Progenitor cell of endocrine pancreas (in vitro differentiated cells): Measurements from ENCODE around the gene NMBR. TPM values are rescaled to one million over a fixed set of nuclear protein-coding genes. Genes with fewer than 3 reads are reported as not detected.

Experiments used
- DNase-seq: peaks from one replicate; pipeline ENCODE4 v3.0.0; 2021; ENCODE audit warnings: low spot score; ENCODE audit not compliant: unreplicated experiment
- H3K27ac Mint-ChIP-seq: 2 replicates; pipeline ENCODE4 v1.8.0; 2021; ENCODE audit warnings: mild to moderate bottlenecking, moderate library complexity, mixed read lengths
- H3K27me3 Mint-ChIP-seq: 2 replicates; pipeline ENCODE4 v1.8.0; 2021; ENCODE audit warnings: mixed read lengths
- H3K36me3 Mint-ChIP-seq: 2 replicates; pipeline ENCODE4 v1.8.0; 2022; ENCODE audit warnings: mixed read lengths; ENCODE audit not compliant: insufficient read depth
- H3K4me1 Mint-ChIP-seq: 2 replicates; pipeline ENCODE4 v1.8.0; 2021; ENCODE audit warnings: low read depth, mixed read lengths
- H3K4me3 Mint-ChIP-seq: 2 replicates; pipeline ENCODE4 v1.8.0; 2021; ENCODE audit warnings: low read depth, mild to moderate bottlenecking, moderate library complexity, mixed read lengths
- H3K9me3 Mint-ChIP-seq: 2 replicates; pipeline ENCODE4 v1.8.0; 2021; ENCODE audit warnings: low read depth, mixed read lengths
- long read RNA-seq: library from polyadenylated mRNA; unstranded; transcript quantifications from one replicate; pipeline ENCODE4 v2.0.0, GENCODE V29; 2020
- total RNA-seq: library from RNA; stranded (reverse); gene quantifications from 2 replicates; pipeline ENCODE4 v1.2.1, GENCODE V29; 2021
- TF ChIP-seq, protein P1 (sequence below): fragments of 200-600 bp; sonication (generic); IDR thresholded peaks from one replicate; pipeline ENCODE4 v1.5.0; 2021; ENCODE audit warnings: antibody characterized with exemption, mild to moderate bottlenecking; ENCODE audit not compliant: unreplicated experiment

Gene NMBR
- total RNA-seq, result 0.74 TPM in 1 of 2 replicates, not detected in the other
- long read RNA-seq, partial matches to known transcripts, result 0 of 2 reads
- long read RNA-seq, other reads (novel, unspliced or antisense), result 2 of 2 reads

DNA sequence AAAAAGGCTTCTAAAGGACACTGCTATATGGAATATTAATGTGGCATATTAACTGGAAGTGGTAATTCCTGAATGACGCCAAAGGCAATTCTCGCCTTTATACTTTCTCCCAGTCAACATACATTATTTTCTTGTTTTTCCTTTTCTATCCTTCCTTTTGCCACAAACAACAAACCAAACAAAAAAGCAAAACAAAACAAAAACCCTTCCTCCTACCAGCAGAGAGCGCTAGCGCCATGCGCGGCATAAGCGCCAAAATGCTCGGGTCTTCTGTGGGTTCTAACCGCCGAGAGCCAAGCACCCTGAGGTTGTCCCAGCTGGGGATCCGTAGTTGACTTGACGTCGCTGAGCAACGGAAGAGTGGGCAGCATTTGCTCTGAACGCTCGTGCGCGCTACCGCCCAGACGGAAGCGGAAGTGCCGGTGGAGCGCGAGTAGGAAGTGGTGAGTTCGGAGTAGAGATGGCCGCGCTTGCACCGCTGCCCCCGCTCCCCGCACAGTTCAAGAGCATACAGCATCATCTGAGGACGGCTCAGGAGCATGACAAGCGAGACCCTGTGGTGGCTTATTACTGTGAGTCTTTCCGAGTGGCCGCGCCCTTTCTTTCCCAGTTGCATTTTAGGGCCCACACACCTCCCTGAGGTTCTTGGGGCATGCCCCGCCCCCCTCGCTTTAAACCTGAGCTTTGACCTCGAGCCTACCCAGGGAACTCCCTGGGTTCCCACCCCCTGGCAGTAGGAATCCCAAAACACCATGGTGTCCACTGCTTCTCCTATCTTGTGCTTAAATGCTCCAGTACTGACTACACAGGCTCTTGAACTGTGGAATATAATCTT lies at the start of gene NMBR, which contains the start of gene VTA1:
TSS of gene NMBR (minus strand) at position 295 of the 835 bp plus-strand sequence. CDS start 58,464 bp downstream, outside the sequence.
TSS of gene VTA1 (plus strand) at position 436 of the 835 bp plus-strand sequence. CDS start at position 461, 25 bp downstream.
- Mint-ChIP-seq H3K4me3 (peak within 1 kb of the TSS; percentile 99), H3K27ac (peak within 1 kb of the TSS; percentile 74)
- peak; percentile 87 for DNase-seq

DNA sequence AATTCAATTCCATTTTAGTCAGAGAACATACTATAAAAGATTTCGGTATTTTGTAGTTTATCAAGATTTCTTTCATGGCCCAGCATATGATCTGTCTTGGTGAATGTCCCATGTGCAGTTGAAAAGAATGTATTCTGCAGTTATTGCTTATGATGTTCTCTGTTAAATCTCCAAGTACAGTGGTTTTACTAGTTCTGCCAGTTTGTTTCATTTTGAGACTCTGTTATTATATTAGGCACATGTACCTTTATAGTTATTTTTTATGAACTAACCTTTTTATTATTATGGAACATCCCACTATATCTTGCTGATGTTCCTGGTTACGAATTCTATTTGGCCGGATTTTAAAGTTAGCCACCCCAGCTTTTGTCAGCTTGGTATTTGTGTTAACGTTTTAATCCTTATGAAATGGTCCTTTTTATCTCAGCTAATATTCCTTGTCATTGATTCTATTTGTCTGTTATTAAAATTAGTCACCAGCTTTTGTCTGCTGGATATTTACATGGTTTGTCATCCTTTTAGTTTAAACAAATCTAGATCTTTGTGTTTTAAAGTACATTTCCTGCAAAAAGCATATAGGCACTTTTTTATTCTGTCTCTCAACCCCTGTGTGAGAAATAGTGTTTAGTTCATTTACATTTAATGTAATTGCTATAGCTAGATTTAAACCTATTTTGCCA lies 49.1 kb upstream of the NMBR start:
- Mint-ChIP-seq H3K27me3 (no peaks in the 10 kb centered on the region), H3K27ac (no peak overlapping the region)
- TF ChIP-seq, protein P1, sequence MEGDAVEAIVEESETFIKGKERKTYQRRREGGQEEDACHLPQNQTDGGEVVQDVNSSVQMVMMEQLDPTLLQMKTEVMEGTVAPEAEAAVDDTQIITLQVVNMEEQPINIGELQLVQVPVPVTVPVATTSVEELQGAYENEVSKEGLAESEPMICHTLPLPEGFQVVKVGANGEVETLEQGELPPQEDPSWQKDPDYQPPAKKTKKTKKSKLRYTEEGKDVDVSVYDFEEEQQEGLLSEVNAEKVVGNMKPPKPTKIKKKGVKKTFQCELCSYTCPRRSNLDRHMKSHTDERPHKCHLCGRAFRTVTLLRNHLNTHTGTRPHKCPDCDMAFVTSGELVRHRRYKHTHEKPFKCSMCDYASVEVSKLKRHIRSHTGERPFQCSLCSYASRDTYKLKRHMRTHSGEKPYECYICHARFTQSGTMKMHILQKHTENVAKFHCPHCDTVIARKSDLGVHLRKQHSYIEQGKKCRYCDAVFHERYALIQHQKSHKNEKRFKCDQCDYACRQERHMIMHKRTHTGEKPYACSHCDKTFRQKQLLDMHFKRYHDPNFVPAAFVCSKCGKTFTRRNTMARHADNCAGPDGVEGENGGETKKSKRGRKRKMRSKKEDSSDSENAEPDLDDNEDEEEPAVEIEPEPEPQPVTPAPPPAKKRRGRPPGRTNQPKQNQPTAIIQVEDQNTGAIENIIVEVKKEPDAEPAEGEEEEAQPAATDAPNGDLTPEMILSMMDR, result no peak

More for the DNA sequence above, at the start of gene NMBR, which contains the start of gene VTA1:
- Mint-ChIP-seq H3K36me3 (peaks cover 3% of the 10 kb centered on the region), H3K27me3 (peaks cover 7% of the 10 kb centered on the region), H3K9me3 (no peaks in the 10 kb centered on the region), H3K4me1 (peaks cover 31% of the 10 kb centered on the region)
- TF ChIP-seq, protein P1, result peak; percentile 92

DNA sequence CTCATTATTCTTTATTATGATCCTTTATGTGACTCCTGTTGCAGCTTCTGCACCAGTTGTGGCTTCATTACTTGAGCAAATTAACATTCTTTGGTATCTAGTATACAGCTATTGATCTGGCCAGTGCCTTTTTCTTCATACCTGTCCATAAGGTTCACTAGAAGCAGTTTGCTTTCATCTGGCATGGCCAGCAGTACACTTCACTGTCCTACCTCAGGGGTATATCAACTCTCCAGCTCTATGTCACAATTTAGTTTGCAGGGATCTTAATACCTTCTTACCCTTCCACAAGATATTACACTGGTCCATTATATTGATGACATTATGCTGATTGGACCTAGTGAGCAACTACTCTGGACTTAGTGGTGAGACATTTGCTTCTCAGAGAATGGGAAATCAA lies 46.7 kb upstream of the NMBR start:
- DNase-seq, result no peak
- Mint-ChIP-seq H3K9me3 (no peaks in the 10 kb centered on the region), H3K4me1 (peaks cover 8% of the 10 kb centered on the region), H3K36me3 (peaks cover 14% of the 10 kb centered on the region), H3K27me3 (no peaks in the 10 kb centered on the region), H3K4me3 (no peak overlapping the region), H3K27ac (no peak overlapping the region)
- TF ChIP-seq, protein P1, result no peak

More for the DNA sequence above, 49.1 kb upstream of the NMBR start:
- no peak for DNase-seq
- Mint-ChIP-seq H3K9me3 (no peaks in the 10 kb centered on the region), H3K4me1 (peaks cover 8% of the 10 kb centered on the region), H3K4me3 (no peak overlapping the region), H3K36me3 (peaks cover 12% of the 10 kb centered on the region)

DNA sequence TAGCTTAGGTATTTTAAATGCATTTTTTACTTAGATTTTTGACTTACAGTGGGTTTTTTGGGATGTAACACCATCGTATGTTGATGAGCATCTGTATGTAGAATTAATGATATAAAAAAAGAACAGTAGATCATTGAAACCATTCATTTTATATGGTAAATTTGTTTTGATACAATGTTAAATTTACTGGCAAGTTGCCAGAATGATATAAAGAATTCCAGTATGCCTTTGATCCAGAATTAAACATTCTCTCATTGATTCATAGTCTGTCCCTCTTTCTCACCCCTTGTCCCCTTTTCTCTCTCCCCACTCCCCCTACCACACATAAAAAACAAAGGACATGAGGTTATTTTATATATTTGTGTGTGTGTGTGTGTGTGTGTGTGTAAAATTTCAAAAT lies 45.4 kb upstream of the NMBR start:
- peaks cover 8% of the 10 kb centered on the region for H3K4me1 Mint-ChIP-seq
- no peaks in the 10 kb centered on the region for H3K9me3 Mint-ChIP-seq
- H3K4me3 Mint-ChIP-seq, result no peak overlapping the region
- DNase-seq, result no peak
- TF ChIP-seq, protein P1, result no peak
- no peaks in the 10 kb centered on the region for H3K27me3 Mint-ChIP-seq
- H3K36me3 Mint-ChIP-seq, result peaks cover 11% of the 10 kb centered on the region
- no peak overlapping the region for H3K27ac Mint-ChIP-seq

DNA sequence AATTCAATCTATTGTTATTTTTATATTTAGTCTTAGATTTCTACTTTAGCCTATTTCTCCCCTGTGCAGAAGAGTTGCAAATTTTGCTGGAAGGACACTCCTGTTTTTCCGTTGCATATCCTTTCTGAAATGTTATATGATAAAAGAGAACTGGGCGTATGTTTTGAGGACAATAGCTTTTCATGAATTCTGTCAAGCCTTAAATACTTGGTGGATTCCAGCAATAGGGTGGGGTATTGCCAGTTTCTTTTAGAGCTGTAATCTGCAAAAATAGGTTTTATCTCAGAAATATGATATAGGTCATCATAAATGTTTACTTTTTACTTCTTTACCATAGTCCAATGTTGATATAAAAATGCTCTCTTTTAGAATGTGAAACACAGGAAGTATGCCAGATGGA lies 42.1 kb upstream of the NMBR start:
- H3K9me3 Mint-ChIP-seq, result no peaks in the 10 kb centered on the region
- peaks cover 5% of the 10 kb centered on the region for H3K36me3 Mint-ChIP-seq
- peaks cover 6% of the 10 kb centered on the region for H3K4me1 Mint-ChIP-seq
- no peak overlapping the region for H3K27ac Mint-ChIP-seq
- no peak overlapping the region for H3K4me3 Mint-ChIP-seq
- H3K27me3 Mint-ChIP-seq, result no peaks in the 10 kb centered on the region
- TF ChIP-seq, protein P1, result no peak
- DNase-seq, result no peak
